ENCODE results near the gene SEC14L1. TPM values are rescaled to one million over a fixed set of nuclear protein-coding genes. Genes with fewer than 3 reads are reported as not detected.

Gene SEC14L1
- total and polyA plus RNA-seq, 4 donors: 17.0 to 52.0 (median 26.8) TPM

DNA sequence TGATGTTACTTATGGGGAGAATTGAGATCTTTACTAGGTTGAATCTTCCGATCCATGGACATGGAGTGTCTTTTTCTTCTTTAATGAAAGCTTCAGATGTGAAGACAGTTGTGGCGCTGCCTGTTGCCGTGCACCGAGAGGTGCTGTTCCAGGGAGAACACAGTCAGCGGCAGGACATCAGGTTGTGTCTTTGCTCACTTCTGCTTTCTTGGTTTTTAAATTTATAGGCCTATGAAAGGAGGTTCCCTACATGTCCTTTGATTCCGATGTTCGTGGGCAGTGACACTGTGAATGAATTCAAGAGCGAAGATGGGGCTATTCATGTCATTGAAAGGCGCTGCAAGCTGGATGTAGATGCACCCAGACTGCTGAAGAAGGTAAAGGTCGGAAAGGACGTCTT is 49.8 kb downstream of the SEC14L1 start:
- no peak for DNase-seq (ENCODE audit: low spot score)
- Histone ChIP-seq H3K27ac (ENCODE audit: low read depth in 1 of 2, low read length in 2 of 2) (no peak overlapping the region), H3K9me3 (ENCODE audit: control insufficient read depth in 4 of 4, low read length in 3 of 4) (no peaks in the 10 kb centered on the region), H3K4me1 (ENCODE audit: control insufficient read depth in 4 of 4, insufficient read depth in 4 of 4, low read length in 3 of 4) (peaks cover 0 to 3% (median 0%) of the 10 kb centered on the region in 4 donors), H3K27me3 (ENCODE audit: control insufficient read depth in 4 of 4, insufficient read depth in 4 of 4, low read length in 3 of 4) (no peaks in the 10 kb centered on the region), H3K36me3 (ENCODE audit: control insufficient read depth in 4 of 4, insufficient read depth in 3 of 4, low read depth in 1 of 4, low read length in 3 of 4) (peaks cover 5 to 16% (median 7%) of the 10 kb centered on the region in 4 donors), H3K9ac (ENCODE audit: low read depth in 1 of 2, low read length in 2 of 2) (no peak overlapping the region), H3K4me3 (ENCODE audit: low read depth in 1 of 3, low read length in 3 of 3) (no peak overlapping the region)
- TF ChIP-seq, protein P1, sequence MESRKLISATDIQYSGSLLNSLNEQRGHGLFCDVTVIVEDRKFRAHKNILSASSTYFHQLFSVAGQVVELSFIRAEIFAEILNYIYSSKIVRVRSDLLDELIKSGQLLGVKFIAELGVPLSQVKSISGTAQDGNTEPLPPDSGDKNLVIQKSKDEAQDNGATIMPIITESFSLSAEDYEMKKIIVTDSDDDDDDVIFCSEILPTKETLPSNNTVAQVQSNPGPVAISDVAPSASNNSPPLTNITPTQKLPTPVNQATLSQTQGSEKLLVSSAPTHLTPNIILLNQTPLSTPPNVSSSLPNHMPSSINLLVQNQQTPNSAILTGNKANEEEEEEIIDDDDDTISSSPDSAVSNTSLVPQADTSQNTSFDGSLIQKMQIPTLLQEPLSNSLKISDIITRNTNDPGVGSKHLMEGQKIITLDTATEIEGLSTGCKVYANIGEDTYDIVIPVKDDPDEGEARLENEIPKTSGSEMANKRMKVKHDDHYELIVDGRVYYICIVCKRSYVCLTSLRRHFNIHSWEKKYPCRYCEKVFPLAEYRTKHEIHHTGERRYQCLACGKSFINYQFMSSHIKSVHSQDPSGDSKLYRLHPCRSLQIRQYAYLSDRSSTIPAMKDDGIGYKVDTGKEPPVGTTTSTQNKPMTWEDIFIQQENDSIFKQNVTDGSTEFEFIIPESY (IDR thresholded peaks at IDR 0.05): no peak
- TF ChIP-seq, protein P2, sequence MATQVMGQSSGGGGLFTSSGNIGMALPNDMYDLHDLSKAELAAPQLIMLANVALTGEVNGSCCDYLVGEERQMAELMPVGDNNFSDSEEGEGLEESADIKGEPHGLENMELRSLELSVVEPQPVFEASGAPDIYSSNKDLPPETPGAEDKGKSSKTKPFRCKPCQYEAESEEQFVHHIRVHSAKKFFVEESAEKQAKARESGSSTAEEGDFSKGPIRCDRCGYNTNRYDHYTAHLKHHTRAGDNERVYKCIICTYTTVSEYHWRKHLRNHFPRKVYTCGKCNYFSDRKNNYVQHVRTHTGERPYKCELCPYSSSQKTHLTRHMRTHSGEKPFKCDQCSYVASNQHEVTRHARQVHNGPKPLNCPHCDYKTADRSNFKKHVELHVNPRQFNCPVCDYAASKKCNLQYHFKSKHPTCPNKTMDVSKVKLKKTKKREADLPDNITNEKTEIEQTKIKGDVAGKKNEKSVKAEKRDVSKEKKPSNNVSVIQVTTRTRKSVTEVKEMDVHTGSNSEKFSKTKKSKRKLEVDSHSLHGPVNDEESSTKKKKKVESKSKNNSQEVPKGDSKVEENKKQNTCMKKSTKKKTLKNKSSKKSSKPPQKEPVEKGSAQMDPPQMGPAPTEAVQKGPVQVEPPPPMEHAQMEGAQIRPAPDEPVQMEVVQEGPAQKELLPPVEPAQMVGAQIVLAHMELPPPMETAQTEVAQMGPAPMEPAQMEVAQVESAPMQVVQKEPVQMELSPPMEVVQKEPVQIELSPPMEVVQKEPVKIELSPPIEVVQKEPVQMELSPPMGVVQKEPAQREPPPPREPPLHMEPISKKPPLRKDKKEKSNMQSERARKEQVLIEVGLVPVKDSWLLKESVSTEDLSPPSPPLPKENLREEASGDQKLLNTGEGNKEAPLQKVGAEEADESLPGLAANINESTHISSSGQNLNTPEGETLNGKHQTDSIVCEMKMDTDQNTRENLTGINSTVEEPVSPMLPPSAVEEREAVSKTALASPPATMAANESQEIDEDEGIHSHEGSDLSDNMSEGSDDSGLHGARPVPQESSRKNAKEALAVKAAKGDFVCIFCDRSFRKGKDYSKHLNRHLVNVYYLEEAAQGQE (IDR thresholded peaks at IDR 0.05): no peak
- TF ChIP-seq TAF1 (conservative IDR thresholded peaks at IDR 0.05): no peak
- TF ChIP-seq NR2F2 (IDR thresholded peaks at IDR 0.05): no peak
- no peak for TF ChIP-seq GABPA (IDR thresholded peaks at IDR 0.05 in 1 of 2, conservative IDR thresholded peaks at IDR 0.05 in 1 of 2)
- TF ChIP-seq, protein P3, sequence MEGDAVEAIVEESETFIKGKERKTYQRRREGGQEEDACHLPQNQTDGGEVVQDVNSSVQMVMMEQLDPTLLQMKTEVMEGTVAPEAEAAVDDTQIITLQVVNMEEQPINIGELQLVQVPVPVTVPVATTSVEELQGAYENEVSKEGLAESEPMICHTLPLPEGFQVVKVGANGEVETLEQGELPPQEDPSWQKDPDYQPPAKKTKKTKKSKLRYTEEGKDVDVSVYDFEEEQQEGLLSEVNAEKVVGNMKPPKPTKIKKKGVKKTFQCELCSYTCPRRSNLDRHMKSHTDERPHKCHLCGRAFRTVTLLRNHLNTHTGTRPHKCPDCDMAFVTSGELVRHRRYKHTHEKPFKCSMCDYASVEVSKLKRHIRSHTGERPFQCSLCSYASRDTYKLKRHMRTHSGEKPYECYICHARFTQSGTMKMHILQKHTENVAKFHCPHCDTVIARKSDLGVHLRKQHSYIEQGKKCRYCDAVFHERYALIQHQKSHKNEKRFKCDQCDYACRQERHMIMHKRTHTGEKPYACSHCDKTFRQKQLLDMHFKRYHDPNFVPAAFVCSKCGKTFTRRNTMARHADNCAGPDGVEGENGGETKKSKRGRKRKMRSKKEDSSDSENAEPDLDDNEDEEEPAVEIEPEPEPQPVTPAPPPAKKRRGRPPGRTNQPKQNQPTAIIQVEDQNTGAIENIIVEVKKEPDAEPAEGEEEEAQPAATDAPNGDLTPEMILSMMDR (IDR thresholded peaks at IDR 0.05; ENCODE audit: low read depth, low read length, missing input control): no peak
- TF ChIP-seq HNF4A (conservative IDR thresholded peaks at IDR 0.05): no peak
- TF ChIP-seq RXRA (IDR thresholded peaks at IDR 0.05): no peak
- TF ChIP-seq EGR1 (IDR thresholded peaks at IDR 0.05; ENCODE audit: low read depth in 2 of 2): no peak
- TF ChIP-seq HNF4G (IDR thresholded peaks at IDR 0.05): no peak
- no peak for TF ChIP-seq FOXA2 (IDR thresholded peaks at IDR 0.05)
- no peak for TF ChIP-seq RAD21 (IDR thresholded peaks at IDR 0.05)
- TF ChIP-seq SP1 (IDR thresholded peaks at IDR 0.05): no peak
- no peak for TF ChIP-seq JUND (IDR thresholded peaks at IDR 0.05)
- TF ChIP-seq, protein P4, sequence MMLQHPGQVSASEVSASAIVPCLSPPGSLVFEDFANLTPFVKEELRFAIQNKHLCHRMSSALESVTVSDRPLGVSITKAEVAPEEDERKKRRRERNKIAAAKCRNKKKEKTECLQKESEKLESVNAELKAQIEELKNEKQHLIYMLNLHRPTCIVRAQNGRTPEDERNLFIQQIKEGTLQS (IDR thresholded peaks at IDR 0.05): no peak
- TF ChIP-seq MAX (IDR thresholded peaks at IDR 0.05): no peak
- TF ChIP-seq YY1 (IDR thresholded peaks at IDR 0.05): no peak
- TF ChIP-seq FOXA1 (IDR thresholded peaks at IDR 0.05): no peak
- 85% methylated on average over 11 of the region's 11 CpGs for WGBS
